Activated naive CD8-positive, alpha-beta T cell treated with anti-CD3 and anti-CD28 coated beads, Interleukin-2, amount 50 U/mL, for 24 hours (primary cell): ENCODE measurements around the gene ELMOD3.
"Not testable (repeated sequence)": the region's sequence is repeated elsewhere in the genome, so short reads cannot be mapped to it uniquely, and the experiment has no call there.

Experiments used
- ATAC-seq: fragments of 150-1000 bp; cut with Tn5 transposase; one replicate; pipeline ENCODE4 v1.10.0; 2021
- DNase-seq: peaks from one replicate; pipeline ENCODE4 v3.0.0; 2021
- H3K27ac Mint-ChIP-seq: one replicate; pipeline ENCODE4 v1.8.0; 2021; ENCODE audit warnings: mild to moderate bottlenecking, mixed read lengths
- H3K27me3 Mint-ChIP-seq: one replicate; pipeline ENCODE4 v1.8.0; 2021; ENCODE audit warnings: mixed read lengths
- H3K36me3 Mint-ChIP-seq: one replicate; pipeline ENCODE4 v1.8.0; 2021; ENCODE audit warnings: low read depth, mixed read lengths
- H3K4me1 Mint-ChIP-seq: one replicate; pipeline ENCODE4 v1.8.0; 2021; ENCODE audit warnings: mixed read lengths
- H3K4me3 Mint-ChIP-seq: one replicate; pipeline ENCODE4 v1.8.0; 2021; ENCODE audit warnings: mild to moderate bottlenecking, moderate library complexity, mixed read lengths
- H3K9me3 Mint-ChIP-seq: one replicate; pipeline ENCODE4 v1.8.0; 2021; ENCODE audit warnings: mixed read lengths

Gene ELMOD3

DNA sequence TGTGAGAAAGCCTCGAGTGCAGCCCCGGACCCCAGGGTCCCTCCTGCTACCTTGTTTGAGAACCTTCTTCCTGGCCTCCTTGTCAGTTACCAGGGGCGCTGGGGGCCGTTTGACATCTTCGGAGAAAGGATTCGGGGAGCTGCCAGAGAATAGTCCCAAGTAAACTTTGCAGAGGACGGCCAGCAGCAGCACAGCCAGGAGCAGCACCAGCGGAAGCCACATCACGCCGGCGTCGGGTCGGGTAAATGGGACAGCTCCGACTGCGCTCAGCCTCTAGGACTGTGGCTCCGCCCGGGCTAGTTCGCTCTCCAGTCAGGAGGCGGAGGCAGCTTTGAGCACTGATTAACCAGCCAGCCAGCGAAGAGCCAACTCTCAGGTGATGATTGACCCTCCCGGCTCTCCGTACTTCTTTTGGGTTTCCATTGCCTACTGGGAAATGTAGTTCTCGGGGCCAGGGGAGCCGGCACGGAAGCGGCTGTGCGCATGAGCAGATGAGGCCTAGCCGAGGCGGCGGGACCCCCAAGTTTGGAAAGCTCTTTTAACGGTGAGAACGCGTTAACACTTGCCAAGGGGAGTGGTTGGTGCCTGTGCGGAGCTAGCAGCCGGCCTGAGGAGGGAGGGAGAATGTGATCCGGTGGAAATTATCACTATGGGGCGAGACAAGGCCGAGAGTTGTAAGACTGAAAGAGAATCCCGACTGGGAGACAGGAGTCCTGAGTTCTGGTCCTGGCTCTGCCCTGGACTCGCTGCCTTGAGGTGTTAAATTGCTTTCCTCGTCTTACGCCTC, at the start of gene ELMOD3, which contains the start of gene RETSAT:
Gene ELMOD3, plus strand, starts transcription at position 484 of the 787 bp plus-strand sequence. CDS start 2,430 bp downstream, outside the sequence.
Gene RETSAT, minus strand, starts transcription at position 243 of the 787 bp plus-strand sequence. Its CDS starts 21 bp downstream, at position 222.
- H3K36me3 Mint-ChIP-seq, result peaks cover 30% of the 10 kb centered on the region
- H3K9me3 Mint-ChIP-seq, result no peaks in the 10 kb centered on the region
- no peaks in the 10 kb centered on the region for H3K27me3 Mint-ChIP-seq
- ATAC-seq (peak; percentile 99), DNase-seq (peak; percentile 94)
- H3K27ac Mint-ChIP-seq, result peak within 1 kb of the TSS; percentile 89
- peak within 1 kb of the TSS; percentile 93 for H3K4me3 Mint-ChIP-seq
- H3K4me1 Mint-ChIP-seq, result peaks cover 35% of the 10 kb centered on the region

DNA sequence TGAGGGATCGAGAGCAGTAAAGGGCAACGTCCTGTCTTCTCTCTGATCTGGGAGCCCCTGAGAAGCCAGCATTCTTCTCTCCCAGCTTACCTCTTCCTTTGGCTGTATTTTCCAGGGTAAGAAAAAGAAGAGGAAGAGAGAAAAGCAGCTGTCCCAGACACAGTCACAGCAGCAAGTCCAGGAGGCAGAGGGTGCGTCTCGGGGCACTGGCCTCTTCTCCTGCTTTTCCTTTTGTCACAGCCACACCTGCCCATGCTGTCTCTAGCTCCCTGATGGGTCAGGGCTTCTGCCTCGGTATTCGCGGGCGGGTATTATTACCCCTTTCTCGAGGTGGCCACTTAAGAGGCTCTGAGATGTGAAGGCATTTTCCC, 47.1 kb upstream of the ELMOD3 start:
- Mint-ChIP-seq H3K9me3 (no peaks in the 10 kb centered on the region), H3K27ac (peak overlapping the region; percentile 46), H3K36me3 (no peaks in the 10 kb centered on the region)

DNA sequence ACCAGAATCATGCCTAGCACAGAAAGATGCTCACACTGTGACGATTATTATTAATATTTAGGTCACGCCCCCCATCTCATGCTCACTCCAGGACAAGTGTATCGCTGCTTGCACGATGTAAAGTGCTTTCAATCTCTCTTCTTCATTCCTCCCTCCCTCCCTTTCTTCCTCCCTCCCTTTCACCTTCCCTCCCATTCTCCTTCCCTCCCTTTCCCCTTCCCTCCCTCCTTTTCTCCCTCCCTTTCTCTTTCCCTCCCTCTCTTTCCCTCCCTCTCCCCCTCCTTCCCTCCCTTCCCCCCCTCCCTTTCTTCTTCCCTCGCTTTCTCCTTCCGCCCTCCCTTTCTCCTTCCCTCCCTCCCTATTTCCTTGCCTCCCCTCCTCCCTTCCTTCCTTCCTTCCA, 46.4 kb upstream of the ELMOD3 start:
- ATAC-seq (no peak), DNase-seq (no peak)
- H3K27ac Mint-ChIP-seq, result no peak overlapping the region
- no peaks in the 10 kb centered on the region for H3K9me3 Mint-ChIP-seq
- H3K36me3 Mint-ChIP-seq, result no peaks in the 10 kb centered on the region
- no peaks in the 10 kb centered on the region for H3K27me3 Mint-ChIP-seq
- H3K4me1 Mint-ChIP-seq, result peaks cover 28% of the 10 kb centered on the region
- H3K4me3 Mint-ChIP-seq, result no peak overlapping the region

More for the DNA sequence above, 47.1 kb upstream of the ELMOD3 start:
- no peaks in the 10 kb centered on the region for H3K27me3 Mint-ChIP-seq
- H3K4me1 Mint-ChIP-seq, result peaks cover 28% of the 10 kb centered on the region
- DNase-seq (no peak), ATAC-seq (no peak)
- H3K4me3 Mint-ChIP-seq, result peak overlapping the region; percentile 43

DNA sequence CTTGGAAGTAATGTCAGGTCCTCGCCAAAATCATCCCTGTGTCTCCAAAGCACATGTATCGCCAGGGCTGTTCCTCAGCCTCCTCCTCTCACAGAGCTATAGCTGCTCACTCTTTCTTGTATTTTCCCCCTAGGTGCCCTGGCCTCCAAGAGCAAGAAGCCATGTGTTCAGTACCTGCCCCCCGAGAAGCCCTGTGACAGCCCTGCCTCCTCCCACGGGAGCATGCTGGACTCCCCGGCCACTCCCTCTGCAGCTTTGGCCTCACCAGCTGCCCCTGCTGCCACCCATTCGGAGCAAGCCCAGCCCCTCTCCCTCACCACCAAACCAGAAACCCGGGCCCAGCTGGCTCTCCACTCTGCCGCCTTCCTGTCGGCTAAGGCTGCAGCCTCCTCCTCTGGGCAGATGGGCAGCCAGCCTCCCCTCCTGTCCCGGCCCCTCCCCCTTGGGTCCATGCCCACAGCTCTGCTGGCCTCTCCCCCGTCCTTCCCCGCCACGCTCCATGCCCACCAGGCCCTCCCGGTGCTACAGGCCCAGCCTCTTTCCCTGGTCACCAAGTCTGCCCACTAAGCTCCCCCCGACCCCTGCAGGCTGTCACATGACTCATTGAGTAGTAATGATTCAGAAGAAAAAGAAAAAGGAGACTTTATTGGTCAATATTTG, 45.5 kb upstream of the ELMOD3 start:
- H3K27ac Mint-ChIP-seq, result peak overlapping the region; percentile 61
- ATAC-seq, result peak; percentile 22
- peak overlapping the region; percentile 73 for H3K4me3 Mint-ChIP-seq
- no peaks in the 10 kb centered on the region for H3K9me3 Mint-ChIP-seq
- peaks cover 4% of the 10 kb centered on the region for H3K36me3 Mint-ChIP-seq
- no peaks in the 10 kb centered on the region for H3K27me3 Mint-ChIP-seq
- H3K4me1 Mint-ChIP-seq, result peaks cover 31% of the 10 kb centered on the region
- DNase-seq, result no peak

DNA sequence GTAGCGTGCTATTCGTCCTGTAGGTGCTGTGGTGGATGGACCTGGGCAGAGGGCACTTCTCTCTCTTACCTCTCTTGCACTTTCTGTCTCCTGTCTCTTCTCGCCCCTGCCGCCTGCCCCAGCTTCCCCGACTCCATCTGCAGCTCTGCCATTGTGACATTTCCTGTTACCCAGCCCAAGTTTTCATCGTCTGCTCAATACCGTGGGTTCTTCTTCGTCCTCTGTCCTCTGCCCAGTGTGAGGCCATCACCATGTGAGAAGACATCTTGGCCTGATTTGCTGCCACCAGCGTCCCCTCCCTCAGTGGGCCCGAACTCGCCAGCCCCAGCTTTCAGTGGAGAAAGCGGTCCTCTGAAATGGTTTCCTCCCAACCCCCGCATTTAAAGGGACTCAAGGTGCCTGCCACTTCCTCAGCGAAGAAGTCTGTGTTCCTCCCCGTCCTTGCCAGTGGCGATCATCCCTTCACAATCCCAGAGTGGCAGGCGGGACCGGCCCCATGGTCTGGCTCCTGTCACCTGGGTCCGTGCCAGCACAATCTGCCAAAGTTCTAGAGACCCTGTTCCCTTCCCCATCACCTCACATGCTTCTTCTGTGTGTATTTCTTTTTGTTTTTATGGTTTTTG, 44.8 kb upstream of the ELMOD3 start:
- H3K27ac Mint-ChIP-seq, result peak overlapping the region; percentile 61
- DNase-seq, result no peak

DNA sequence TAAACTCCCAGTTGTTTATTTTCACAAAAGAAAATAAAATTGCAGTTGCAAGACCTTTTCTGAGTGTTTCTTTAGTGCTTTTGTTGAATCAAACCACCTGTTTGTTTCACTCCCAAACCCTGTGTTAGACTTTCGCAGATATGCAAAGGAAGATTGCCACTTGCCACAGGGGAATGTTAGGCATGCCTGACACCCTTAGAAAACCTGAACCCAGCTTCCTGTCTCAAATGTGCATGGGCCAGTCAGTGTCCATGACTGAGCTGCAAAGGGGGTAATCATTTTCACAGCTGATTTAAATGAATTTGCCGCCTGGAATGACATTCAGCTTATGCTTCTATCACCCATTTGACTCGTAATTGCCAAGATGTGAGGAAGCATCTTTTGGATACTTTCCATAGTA, 44.2 kb upstream of the ELMOD3 start:
- H3K27me3 Mint-ChIP-seq, result no peaks in the 10 kb centered on the region
- DNase-seq (no peak), ATAC-seq (no peak)
- H3K27ac Mint-ChIP-seq, result peak overlapping the region; percentile 61
- peaks cover 31% of the 10 kb centered on the region for H3K4me1 Mint-ChIP-seq
- H3K4me3 Mint-ChIP-seq, result peak overlapping the region; percentile 73
- peaks cover 8% of the 10 kb centered on the region for H3K36me3 Mint-ChIP-seq
- H3K9me3 Mint-ChIP-seq, result no peaks in the 10 kb centered on the region

More for the DNA sequence above, 44.8 kb upstream of the ELMOD3 start:
- ATAC-seq, result no peak
- H3K4me1 Mint-ChIP-seq, result peaks cover 31% of the 10 kb centered on the region
- peak overlapping the region; percentile 73 for H3K4me3 Mint-ChIP-seq
- peaks cover 8% of the 10 kb centered on the region for H3K36me3 Mint-ChIP-seq
- H3K9me3 Mint-ChIP-seq, result no peaks in the 10 kb centered on the region
- H3K27me3 Mint-ChIP-seq, result no peaks in the 10 kb centered on the region

DNA sequence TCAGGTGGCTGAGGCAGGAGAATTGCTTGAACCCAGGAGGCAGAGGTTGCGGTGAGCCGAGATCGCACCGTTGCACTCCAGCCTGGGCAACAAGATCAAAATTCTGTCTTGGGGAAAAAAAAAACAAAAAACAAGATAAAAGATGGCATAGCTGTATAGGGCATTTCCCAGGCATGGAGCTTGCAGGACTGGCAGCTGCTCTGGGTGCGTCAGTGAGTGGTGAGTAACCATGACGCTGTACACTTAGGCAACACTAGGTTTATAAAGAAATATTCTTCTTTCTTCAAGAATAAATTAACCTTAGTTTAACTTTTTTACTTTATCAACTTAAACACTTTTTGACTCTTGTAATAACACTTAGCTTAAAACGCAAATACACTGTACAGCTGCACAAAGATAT, 42.2 kb upstream of the ELMOD3 start:
- Mint-ChIP-seq H3K9me3 (no peaks in the 10 kb centered on the region), H3K4me1 (peaks cover 30% of the 10 kb centered on the region), H3K27ac (no peak overlapping the region), H3K27me3 (no peaks in the 10 kb centered on the region), H3K4me3 (no peak overlapping the region), H3K36me3 (peaks cover 18% of the 10 kb centered on the region)
- ATAC-seq (no peak), DNase-seq (no peak)

DNA sequence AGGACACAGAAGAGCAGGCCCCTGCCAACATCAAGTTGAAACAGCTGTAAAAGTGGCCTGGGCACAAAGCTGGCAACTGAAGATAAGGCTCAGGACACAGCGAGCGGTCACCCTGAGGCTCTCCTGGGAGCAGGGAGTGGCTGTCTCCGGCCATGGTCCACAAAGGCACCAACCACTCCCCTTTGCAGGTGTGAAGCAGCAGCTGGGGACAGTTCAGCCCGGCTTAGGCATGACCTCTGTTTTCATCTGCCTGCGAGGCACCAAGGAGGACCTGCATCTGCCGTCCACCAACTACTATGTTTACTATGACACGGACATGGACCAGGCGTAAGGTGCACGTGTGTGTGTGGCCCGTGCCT, 39.7 kb upstream of the ELMOD3 start:
- Mint-ChIP-seq H3K4me3 (no peak overlapping the region), H3K27ac (no peak overlapping the region), H3K36me3 (peaks cover 34% of the 10 kb centered on the region), H3K4me1 (peaks cover 32% of the 10 kb centered on the region), H3K9me3 (no peaks in the 10 kb centered on the region), H3K27me3 (no peaks in the 10 kb centered on the region)
- DNase-seq, result no peak
- ATAC-seq, result no peak

DNA sequence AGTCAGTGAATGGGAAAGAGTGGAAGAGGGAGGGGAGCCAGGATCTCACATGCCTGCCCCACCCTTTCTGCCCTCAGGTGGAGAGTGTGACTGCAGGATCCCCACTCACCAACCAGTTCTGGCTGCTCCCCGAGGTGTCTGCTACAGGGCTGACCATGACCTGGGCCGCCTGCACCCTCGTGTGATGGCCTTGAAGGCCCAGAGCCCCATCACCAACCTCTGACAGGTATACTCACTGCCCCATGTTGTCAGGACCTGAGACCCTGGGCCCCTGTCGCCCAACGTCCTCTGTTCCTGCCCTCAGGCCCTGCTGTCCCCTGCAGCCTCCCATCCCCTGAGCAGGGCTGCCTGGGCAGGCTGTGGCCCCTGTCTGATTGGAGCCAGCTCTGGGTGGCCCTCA, 38.6 kb upstream of the ELMOD3 start:
- Mint-ChIP-seq H3K4me1 (peaks cover 34% of the 10 kb centered on the region), H3K36me3 (peaks cover 45% of the 10 kb centered on the region)
- H3K27me3 Mint-ChIP-seq, result not testable (repeated sequence)

DNA sequence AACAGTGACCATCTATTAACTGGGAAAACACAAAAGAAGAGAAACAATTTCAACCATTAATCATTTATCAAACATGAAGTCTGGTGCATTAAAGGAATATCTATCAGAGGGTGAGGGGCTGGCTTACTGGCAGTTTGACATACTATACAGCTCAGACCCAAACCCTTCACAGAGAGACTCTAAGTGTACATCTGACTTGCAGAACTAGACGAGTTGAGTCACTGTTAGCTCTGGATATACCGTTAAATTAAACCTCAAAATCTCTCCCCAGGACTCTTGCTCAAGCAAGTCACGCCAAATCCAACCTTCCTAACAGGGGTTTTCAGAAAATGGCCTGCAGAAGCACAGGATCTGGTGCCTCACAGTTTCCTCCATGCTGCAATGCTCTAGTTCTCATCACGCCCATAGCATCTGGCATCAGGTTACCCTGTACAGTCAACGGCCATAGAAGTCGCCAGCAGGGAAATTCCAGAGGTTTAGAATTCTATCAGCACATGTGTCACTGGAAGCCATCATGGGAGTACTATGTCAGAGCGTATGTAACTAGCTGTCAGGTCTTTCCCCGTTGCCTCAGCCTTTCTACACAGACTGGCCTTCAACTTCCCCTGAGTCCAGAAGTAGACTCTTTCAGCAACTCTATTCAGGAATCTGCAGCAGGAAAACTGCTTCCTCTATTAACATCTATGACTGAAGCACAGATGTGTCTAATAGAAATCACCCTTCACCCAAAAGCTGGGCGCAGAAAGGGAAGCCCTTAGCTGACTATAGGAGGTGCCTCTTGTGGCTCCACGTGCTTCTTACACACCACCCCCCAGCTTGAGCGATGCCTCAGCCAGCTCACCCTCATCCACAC, 36.1 kb upstream of the ELMOD3 start:
- DNase-seq (peak; percentile 41), ATAC-seq (peak; percentile 92)
- H3K27ac Mint-ChIP-seq, result peak overlapping the region; percentile 92
- no peaks in the 10 kb centered on the region for H3K27me3 Mint-ChIP-seq
- H3K36me3 Mint-ChIP-seq, result peaks cover 70% of the 10 kb centered on the region
- no peaks in the 10 kb centered on the region for H3K9me3 Mint-ChIP-seq
- peaks cover 59% of the 10 kb centered on the region for H3K4me1 Mint-ChIP-seq
- H3K4me3 Mint-ChIP-seq, result peak overlapping the region; percentile 42

More for the DNA sequence above, 38.6 kb upstream of the ELMOD3 start:
- not testable (repeated sequence) for H3K9me3 Mint-ChIP-seq, ATAC-seq, H3K27ac Mint-ChIP-seq, DNase-seq, H3K4me3 Mint-ChIP-seq

DNA sequence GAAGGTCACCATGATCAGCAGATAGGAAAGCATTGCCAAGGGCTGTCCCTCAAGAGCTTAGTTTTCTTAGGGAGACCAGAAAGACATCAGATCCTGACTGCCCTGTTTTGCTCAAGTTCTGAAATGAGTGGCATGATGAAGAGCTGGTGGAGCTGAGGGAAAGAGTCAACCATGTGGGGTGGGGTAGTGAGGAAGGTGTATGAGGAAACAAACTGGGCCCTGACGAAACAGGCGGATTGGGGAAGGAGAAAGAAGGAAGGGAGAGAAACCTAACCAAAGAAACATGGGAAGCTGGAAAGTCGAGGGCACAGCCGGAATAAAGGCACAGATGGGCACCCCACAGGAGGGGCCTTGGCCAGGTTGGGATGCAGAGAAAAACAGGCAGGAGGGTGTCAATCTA, 34.8 kb upstream of the ELMOD3 start:
- no peak for DNase-seq
- H3K27ac Mint-ChIP-seq, result peak overlapping the region; percentile 83
- no peak for ATAC-seq
- H3K36me3 Mint-ChIP-seq, result peaks cover 75% of the 10 kb centered on the region
- peaks cover 70% of the 10 kb centered on the region for H3K4me1 Mint-ChIP-seq
- H3K4me3 Mint-ChIP-seq, result peak overlapping the region; percentile 42
- H3K9me3 Mint-ChIP-seq, result no peaks in the 10 kb centered on the region
- H3K27me3 Mint-ChIP-seq, result no peaks in the 10 kb centered on the region

DNA sequence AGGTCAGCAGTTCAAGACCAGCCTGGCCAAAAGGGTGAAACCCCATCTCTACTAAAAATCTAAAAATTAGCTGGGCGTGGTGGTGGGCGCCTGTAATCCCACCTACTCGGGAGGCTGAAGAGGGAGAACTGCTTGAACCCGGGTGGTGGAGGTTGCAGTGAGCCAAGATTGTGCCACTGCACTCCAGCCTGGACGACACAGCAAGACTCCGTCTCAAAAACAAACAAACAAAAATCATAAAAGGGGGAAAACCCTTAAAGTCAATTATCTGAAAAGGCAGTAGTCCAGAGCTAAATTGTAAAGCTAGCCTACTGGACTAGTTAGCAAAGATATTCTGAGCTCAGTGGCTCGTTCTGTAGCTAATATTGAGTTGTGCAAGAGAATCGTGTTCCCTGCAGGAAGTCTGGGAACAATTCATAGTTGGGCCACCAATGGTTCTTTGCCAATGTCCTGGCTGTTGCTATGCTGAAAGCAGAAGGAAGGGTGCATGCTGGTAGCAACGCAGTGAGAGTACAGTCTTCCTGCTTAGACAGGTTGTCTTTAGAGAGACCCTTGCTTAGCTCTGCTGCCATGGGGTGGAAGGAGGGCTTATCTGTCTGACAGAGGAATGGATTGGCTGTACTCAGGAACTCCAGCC, 31.1 kb upstream of the ELMOD3 start:
- H3K27ac Mint-ChIP-seq, result peak overlapping the region; percentile 38
- peaks cover 87% of the 10 kb centered on the region for H3K36me3 Mint-ChIP-seq

DNA sequence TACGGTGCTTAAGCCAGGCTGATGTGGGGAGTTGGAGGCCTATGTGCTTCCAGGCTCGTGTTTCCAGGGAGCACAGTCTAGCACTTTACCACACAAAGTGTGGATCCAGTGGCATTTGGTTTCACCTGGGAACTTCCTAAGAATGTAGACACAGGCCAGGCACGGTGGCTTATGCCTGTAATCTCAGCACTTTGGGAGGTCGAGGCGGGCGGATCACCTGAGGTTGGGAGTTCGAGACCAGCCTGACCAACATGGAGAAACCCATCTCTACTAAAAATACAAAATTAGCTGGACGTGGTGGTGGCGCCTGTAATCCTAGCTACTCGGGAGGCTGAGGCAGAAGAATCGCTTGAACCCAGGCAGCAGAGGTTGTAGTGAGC, 30.6 kb upstream of the ELMOD3 start:
- not testable (repeated sequence) for DNase-seq, H3K27me3 Mint-ChIP-seq, ATAC-seq, H3K9me3 Mint-ChIP-seq
- peak overlapping the region; percentile 38 for H3K27ac Mint-ChIP-seq
- H3K4me1 Mint-ChIP-seq, result peaks cover 70% of the 10 kb centered on the region
- peaks cover 82% of the 10 kb centered on the region for H3K36me3 Mint-ChIP-seq
- H3K4me3 Mint-ChIP-seq, result peak overlapping the region; percentile 92

More for the DNA sequence above, 31.1 kb upstream of the ELMOD3 start:
- no peak for ATAC-seq
- H3K4me3 Mint-ChIP-seq, result peak overlapping the region; percentile 92
- no peaks in the 10 kb centered on the region for H3K27me3 Mint-ChIP-seq
- H3K4me1 Mint-ChIP-seq, result peaks cover 71% of the 10 kb centered on the region
- no peak for DNase-seq
- no peaks in the 10 kb centered on the region for H3K9me3 Mint-ChIP-seq
